ENCODE results near the gene CAMK2N1.

DNA sequence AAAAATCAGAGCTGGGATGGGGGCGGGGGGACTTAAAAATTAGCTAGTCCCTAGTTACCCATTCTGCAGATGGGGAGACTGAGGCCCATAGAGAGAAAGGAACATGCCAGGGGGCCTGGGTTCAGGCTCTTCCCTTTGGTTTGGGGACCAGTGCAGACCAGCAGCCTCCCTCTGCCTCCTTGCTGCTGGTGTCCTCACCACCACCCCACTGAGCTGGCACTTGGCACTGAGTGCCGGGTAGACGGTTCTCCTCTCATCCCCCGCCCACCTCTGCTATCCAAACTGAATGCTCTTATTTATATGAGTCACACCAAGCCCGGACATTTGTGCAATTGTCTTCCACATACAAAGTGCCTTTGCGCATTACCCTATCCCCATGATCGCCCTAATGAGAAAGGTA lies 39.2 kb downstream of the CAMK2N1 start:
- TF ChIP-seq FOSL2 (IDR thresholded peaks at IDR 0.05) (no peak), FOSL2 (CRISPR knock-in tag; IDR thresholded peaks at IDR 0.05) (no peak), POLR2A (IDR thresholded peaks at IDR 0.05; ENCODE audit: low read length) (no peak), HDAC2 (IDR thresholded peaks at IDR 0.05) (no peak), CHD2 (IDR thresholded peaks at IDR 0.05; ENCODE audit: low read length, partially characterized antibody) (no peak), KDM1A (IDR thresholded peaks at IDR 0.05; ENCODE audit: low read depth) (no peak), MYC (IDR thresholded peaks at IDR 0.05; ENCODE audit: borderline replicate concordance, low read length) (no peak), JUN (IDR thresholded peaks at IDR 0.05) (no peak)
- TF ChIP-seq, protein P1, sequence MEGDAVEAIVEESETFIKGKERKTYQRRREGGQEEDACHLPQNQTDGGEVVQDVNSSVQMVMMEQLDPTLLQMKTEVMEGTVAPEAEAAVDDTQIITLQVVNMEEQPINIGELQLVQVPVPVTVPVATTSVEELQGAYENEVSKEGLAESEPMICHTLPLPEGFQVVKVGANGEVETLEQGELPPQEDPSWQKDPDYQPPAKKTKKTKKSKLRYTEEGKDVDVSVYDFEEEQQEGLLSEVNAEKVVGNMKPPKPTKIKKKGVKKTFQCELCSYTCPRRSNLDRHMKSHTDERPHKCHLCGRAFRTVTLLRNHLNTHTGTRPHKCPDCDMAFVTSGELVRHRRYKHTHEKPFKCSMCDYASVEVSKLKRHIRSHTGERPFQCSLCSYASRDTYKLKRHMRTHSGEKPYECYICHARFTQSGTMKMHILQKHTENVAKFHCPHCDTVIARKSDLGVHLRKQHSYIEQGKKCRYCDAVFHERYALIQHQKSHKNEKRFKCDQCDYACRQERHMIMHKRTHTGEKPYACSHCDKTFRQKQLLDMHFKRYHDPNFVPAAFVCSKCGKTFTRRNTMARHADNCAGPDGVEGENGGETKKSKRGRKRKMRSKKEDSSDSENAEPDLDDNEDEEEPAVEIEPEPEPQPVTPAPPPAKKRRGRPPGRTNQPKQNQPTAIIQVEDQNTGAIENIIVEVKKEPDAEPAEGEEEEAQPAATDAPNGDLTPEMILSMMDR (IDR thresholded peaks at IDR 0.05) = no peak
- TF ChIP-seq, protein P2, sequence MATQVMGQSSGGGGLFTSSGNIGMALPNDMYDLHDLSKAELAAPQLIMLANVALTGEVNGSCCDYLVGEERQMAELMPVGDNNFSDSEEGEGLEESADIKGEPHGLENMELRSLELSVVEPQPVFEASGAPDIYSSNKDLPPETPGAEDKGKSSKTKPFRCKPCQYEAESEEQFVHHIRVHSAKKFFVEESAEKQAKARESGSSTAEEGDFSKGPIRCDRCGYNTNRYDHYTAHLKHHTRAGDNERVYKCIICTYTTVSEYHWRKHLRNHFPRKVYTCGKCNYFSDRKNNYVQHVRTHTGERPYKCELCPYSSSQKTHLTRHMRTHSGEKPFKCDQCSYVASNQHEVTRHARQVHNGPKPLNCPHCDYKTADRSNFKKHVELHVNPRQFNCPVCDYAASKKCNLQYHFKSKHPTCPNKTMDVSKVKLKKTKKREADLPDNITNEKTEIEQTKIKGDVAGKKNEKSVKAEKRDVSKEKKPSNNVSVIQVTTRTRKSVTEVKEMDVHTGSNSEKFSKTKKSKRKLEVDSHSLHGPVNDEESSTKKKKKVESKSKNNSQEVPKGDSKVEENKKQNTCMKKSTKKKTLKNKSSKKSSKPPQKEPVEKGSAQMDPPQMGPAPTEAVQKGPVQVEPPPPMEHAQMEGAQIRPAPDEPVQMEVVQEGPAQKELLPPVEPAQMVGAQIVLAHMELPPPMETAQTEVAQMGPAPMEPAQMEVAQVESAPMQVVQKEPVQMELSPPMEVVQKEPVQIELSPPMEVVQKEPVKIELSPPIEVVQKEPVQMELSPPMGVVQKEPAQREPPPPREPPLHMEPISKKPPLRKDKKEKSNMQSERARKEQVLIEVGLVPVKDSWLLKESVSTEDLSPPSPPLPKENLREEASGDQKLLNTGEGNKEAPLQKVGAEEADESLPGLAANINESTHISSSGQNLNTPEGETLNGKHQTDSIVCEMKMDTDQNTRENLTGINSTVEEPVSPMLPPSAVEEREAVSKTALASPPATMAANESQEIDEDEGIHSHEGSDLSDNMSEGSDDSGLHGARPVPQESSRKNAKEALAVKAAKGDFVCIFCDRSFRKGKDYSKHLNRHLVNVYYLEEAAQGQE (IDR thresholded peaks at IDR 0.05) = no peak

All from A549 (cell line).